C4-2B (cell line): Measurements from ENCODE around the gene CABLES1.

ENCODE experiments used
- CTCF ChIP-seq: fragments of 450-650 bp; conservative IDR thresholded peaks from 2 replicates; pipeline ENCODE4 v1.5.1; 2017; ENCODE audit warnings: mild to moderate bottlenecking
- ZFX ChIP-seq: fragments of 450-650 bp; IDR thresholded peaks from 2 replicates; pipeline ENCODE4 v1.6.1; 2017

GRCh38 chr18:23274638-23275482 is 139.6 kb downstream of the CABLES1 start:
- TF ChIP-seq CTCF (no peak), ZFX (no peak)
